SK-N-SH (cell line): ENCODE measurements around the gene PHLDB2. TPM values are rescaled to one million over a fixed set of nuclear protein-coding genes. Genes with fewer than 3 reads are reported as not detected.

Experiments used
- CTCF ChIA-PET: fragments of 300-600, 350-600 bp; formaldehyde crosslinking; extraction: SDS; loops from one replicate; lab custom pipeline; 2021; lab: Yijun Ruan, JAX
- POLR2A ChIA-PET: fragments of 350-600 bp; sonication (Branson Sonifier 250); formaldehyde crosslinking; extraction: SDS; loops from one replicate; lab custom pipeline; 2020; ENCODE audit warnings: antibody characterized with exemption, inconsistent platforms; lab: Yijun Ruan, JAX
- DNase-seq: peaks from one replicate; pipeline ENCODE4 v3.0.0; 2012
- H2AFZ ChIP-seq: fragments of 200-600 bp; sonication (generic); 2 replicates; pipeline ENCODE4 v1.8.1; 2016; ENCODE audit warnings: antibody characterized with exemption, mild to moderate bottlenecking, low read depth
- H3F3A ChIP-seq: fragments of 200-600 bp; sonication (generic); replicated peaks from 2 replicates; pipeline ENCODE3; 2016; ENCODE audit warnings: antibody characterized with exemption, mild to moderate bottlenecking; ENCODE audit not compliant: insufficient read depth
- H3K27ac ChIP-seq, 2 experiments: fragments of 200-500 bp in 1 of 2; fragments of 200-600 bp in 1 of 2; sonication (Bioruptor generic) in 1 of 2; sonication (generic), shearing (Covaris generic) in 1 of 2; 2 replicates each; pipeline versions ENCODE4 v1.5.1 to v1.6.1; 2014 to 2016; ENCODE audit warnings: low read depth in 2 of 2, inconsistent platforms in 1 of 2, low read length in 1 of 2, mild to moderate bottlenecking in 1 of 2, mixed read lengths in 1 of 2
- H3K27me3 ChIP-seq: fragments of 200-600 bp; sonication (generic), shearing (Covaris generic); 2 replicates; pipeline ENCODE4 v1.6.1; 2016; ENCODE audit warnings: mixed run types; ENCODE audit not compliant: insufficient read depth
- H3K36me3 ChIP-seq, 2 experiments: fragments of 200-500 bp in 1 of 2; fragments of 200-600 bp in 1 of 2; sonication (Bioruptor generic) in 1 of 2; sonication (generic) in 1 of 2; replicated peaks in 1 of 2; 2 replicates each; pipeline versions ENCODE3 to v1.5.1; 2014 to 2016; ENCODE audit warnings: low read length in 1 of 2, mild to moderate bottlenecking in 1 of 2; ENCODE audit not compliant: insufficient read depth in 2 of 2, control insufficient read depth in 1 of 2
- H3K4me1 ChIP-seq, 2 experiments: fragments of 200-500 bp in 1 of 2; fragments of 200-600 bp in 1 of 2; sonication (Bioruptor generic) in 1 of 2; sonication (generic), shearing (Covaris generic) in 1 of 2; 2 replicates each; pipeline versions ENCODE4 v1.5.1 to v1.6.1; 2014 to 2016; ENCODE audit warnings: low read depth in 1 of 2, low read length in 1 of 2, mixed run types in 1 of 2; ENCODE audit not compliant: insufficient read depth in 2 of 2, control insufficient read depth in 1 of 2
- H3K4me2 ChIP-seq: fragments of 200-600 bp; sonication (generic), shearing (Covaris generic); 2 replicates; pipeline ENCODE4 v1.6.1; 2017; ENCODE audit warnings: mixed run types
- H3K4me3 ChIP-seq, 2 experiments: fragments of 200-500 bp in 1 of 2; fragments of 200-600 bp in 1 of 2; sonication (Bioruptor generic) in 1 of 2; sonication (generic), shearing (Covaris generic) in 1 of 2; 2 replicates each; pipeline versions ENCODE4 v1.5.1 to v1.8.1; 2014 to 2016; ENCODE audit warnings: low read depth in 2 of 2, inconsistent platforms in 1 of 2, low read length in 1 of 2, mild to moderate bottlenecking in 1 of 2, mixed read lengths in 1 of 2, moderate library complexity in 1 of 2
- H3K79me2 ChIP-seq: fragments of 200-600 bp; sonication (generic); 2 replicates; pipeline ENCODE4 v1.8.1; 2017; ENCODE audit warnings: mild to moderate bottlenecking; ENCODE audit not compliant: insufficient read depth
- H3K9ac ChIP-seq: fragments of 200-600 bp; sonication (generic); 2 replicates; pipeline ENCODE4 v1.6.1; 2017; ENCODE audit warnings: mixed run types
- H3K9me2 ChIP-seq: fragments of 200-600 bp; sonication (generic); 2 replicates; pipeline ENCODE4 v1.6.1; 2017; ENCODE audit warnings: mixed run types
- H3K9me3 ChIP-seq: fragments of 200-600 bp; sonication (generic); 2 replicates; pipeline ENCODE4 v1.6.1; 2017; ENCODE audit warnings: mixed run types, mild to moderate bottlenecking, moderate library complexity
- H4K20me1 ChIP-seq: fragments of 200-600 bp; sonication (generic); 2 replicates; pipeline ENCODE4 v1.6.1; 2017; ENCODE audit warnings: mild to moderate bottlenecking, mixed run types; ENCODE audit not compliant: insufficient read depth
- CHD2 ChIP-seq: fragments of 150-350 bp; IDR thresholded peaks from 2 replicates; pipeline ENCODE4 v1.6.1; 2018; ENCODE audit warnings: low read length; ENCODE audit not compliant: partially characterized antibody
- EZH2phosphoT487 ChIP-seq: fragments of 200-600 bp; sonication (generic); IDR thresholded peaks from 2 replicates; pipeline ENCODE4 v1.6.1; 2017; ENCODE audit warnings: low read depth, mixed run types, mild to moderate bottlenecking, antibody characterized with exemption, moderate library complexity, borderline replicate concordance
- FOXM1 ChIP-seq: IDR thresholded peaks from 2 replicates; pipeline ENCODE4 v1.4.0; 2012; ENCODE audit warnings: low read depth, mild to moderate bottlenecking
- GABPA ChIP-seq: IDR thresholded peaks from 2 replicates; pipeline ENCODE4 v1.4.0; 2012; ENCODE audit warnings: low read depth, mild to moderate bottlenecking
- JUND ChIP-seq: IDR thresholded peaks from 2 replicates; pipeline ENCODE4 v1.4.0; 2012
- MEF2A ChIP-seq: IDR thresholded peaks from 2 replicates; pipeline ENCODE4 v1.4.0; 2012; ENCODE audit warnings: low read depth, borderline replicate concordance
- NFIC ChIP-seq: IDR thresholded peaks from 2 replicates; pipeline ENCODE4 v1.4.0; 2012; ENCODE audit warnings: borderline replicate concordance
- NRF1 ChIP-seq: IDR thresholded peaks from 2 replicates; pipeline ENCODE4 v1.6.1; 2012; ENCODE audit warnings: low read depth, mild to moderate bottlenecking, low read length
- POLR2AphosphoS5 ChIP-seq: IDR thresholded peaks from 2 replicates; pipeline ENCODE4 v1.6.1; 2012; ENCODE audit warnings: low read depth, low read length
- RAD21 ChIP-seq: IDR thresholded peaks from 2 replicates; pipeline ENCODE4 v1.6.1; 2012; ENCODE audit warnings: mild to moderate bottlenecking, low read length
- RCOR1 ChIP-seq: fragments of 150-350 bp; IDR thresholded peaks from 2 replicates; pipeline ENCODE4 v1.6.1; 2017; ENCODE audit warnings: antibody characterized with exemption, low read length
- RFX5 ChIP-seq: IDR thresholded peaks from 2 replicates; pipeline ENCODE4 v1.6.1; 2012; ENCODE audit warnings: mild to moderate bottlenecking, improper control_type of control experiment, low read length
- RXRA ChIP-seq: IDR thresholded peaks from 2 replicates; pipeline ENCODE4 v1.4.0; 2012; ENCODE audit warnings: low read depth, mild to moderate bottlenecking, borderline replicate concordance
- TAF1 ChIP-seq: IDR thresholded peaks from 2 replicates; pipeline ENCODE4 v1.6.1; 2012; ENCODE audit warnings: low read depth, mild to moderate bottlenecking, low read length, moderate library complexity, borderline replicate concordance
- USF1 ChIP-seq: IDR thresholded peaks from 2 replicates; pipeline ENCODE4 v1.4.0; 2012; ENCODE audit warnings: low read depth, borderline replicate concordance
- USF2 ChIP-seq: fragments of 150-350 bp; IDR thresholded peaks from 2 replicates; pipeline ENCODE4 v1.6.1; 2017; ENCODE audit warnings: antibody characterized with exemption, low read length, low read depth, borderline replicate concordance
- YY1 ChIP-seq: IDR thresholded peaks from 2 replicates; pipeline ENCODE4 v1.4.0; 2012; ENCODE audit warnings: low read depth, mild to moderate bottlenecking
- WGBS: methylation state at CpG from one replicate; pipeline ENCODE4 v1.1.6; 2017; ENCODE audit warnings: low lambda C conversion rate; 5-methylcytosine and 5-hydroxymethylcytosine counted together
- polyA plus RNA-seq, 3 experiments: library from polyadenylated mRNA; depleted of rRNA; stranded (reverse); fragments of >200 nt; gene quantifications; 2 replicates each; pipeline ENCODE4 v1.2.3, GENCODE V29; 2012
- TF ChIP-seq, protein P1 (sequence below): fragments of 200-600 bp; sonication (generic); IDR thresholded peaks from 2 replicates; pipeline ENCODE4 v1.6.1; 2017; ENCODE audit warnings: antibody characterized with exemption, mild to moderate bottlenecking, moderate library complexity
- TF ChIP-seq, protein P2 (sequence below): fragments of 150-350 bp; IDR thresholded peaks from 2 replicates; pipeline ENCODE4 v1.6.1; 2016; ENCODE audit warnings: mild to moderate bottlenecking, low read depth, low read length
- TF ChIP-seq, protein P3 (sequence below): IDR thresholded peaks from 2 replicates; pipeline ENCODE4 v1.6.1; 2012; ENCODE audit warnings: mild to moderate bottlenecking, low read depth, low read length, moderate library complexity

The PHLDB2 gene
- polyA plus RNA-seq, 1 of the 3 experiments (the other 2 are of a cell fraction) = 18.0 TPM

- TF ChIP-seq RFX5 (no peak), NRF1 (no peak), GABPA (no peak), TAF1 (no peak), FOXM1 (no peak), USF2 (no peak), NFIC (no peak), RCOR1 (no peak), RAD21 (no peak)
Observed at GRCh38 chr3:111871809-111872623, 13.0 kb downstream of the PHLDB2 start (continued).

- Histone ChIP-seq H3K4me1 (peaks cover 2 to 22% of the 10 kb centered on the region in 2 experiments; a peak in 3 of 4 replicates), H3K27ac (peak overlapping the region in 1 of 2 experiments; percentile 76; a peak in 1 of 4 replicates), H3K36me3 (peaks cover 0 to 16% of the 10 kb centered on the region in 2 experiments), H3K27me3 (no peaks in the 10 kb centered on the region), H3K9me3 (no peaks in the 10 kb centered on the region), H4K20me1 (no peaks in the 10 kb centered on the region), H3K9ac (no peak overlapping the region), H3K79me2 (peaks cover 100% of the 10 kb centered on the region), H2AFZ (no peak overlapping the region), H3K4me3 (no peak overlapping the region), H3K4me2 (no peak overlapping the region), H3K9me2 (no peaks in the 10 kb centered on the region), H3F3A (peaks cover 26% of the 10 kb centered on the region)
- DNase-seq = no peak
- WGBS = 76% methylated on average over 2 of the region's 2 CpGs
- POLR2A ChIA-PET = no interaction called here
- CTCF ChIA-PET = interaction anchor here (0.8 kb wide), 1 partner anchor 9 kb away, joined by 3 read pairs; no protein-coding TSS in a partner anchor
- TF ChIP-seq CHD2 = no peak
- TF ChIP-seq, protein P1, sequence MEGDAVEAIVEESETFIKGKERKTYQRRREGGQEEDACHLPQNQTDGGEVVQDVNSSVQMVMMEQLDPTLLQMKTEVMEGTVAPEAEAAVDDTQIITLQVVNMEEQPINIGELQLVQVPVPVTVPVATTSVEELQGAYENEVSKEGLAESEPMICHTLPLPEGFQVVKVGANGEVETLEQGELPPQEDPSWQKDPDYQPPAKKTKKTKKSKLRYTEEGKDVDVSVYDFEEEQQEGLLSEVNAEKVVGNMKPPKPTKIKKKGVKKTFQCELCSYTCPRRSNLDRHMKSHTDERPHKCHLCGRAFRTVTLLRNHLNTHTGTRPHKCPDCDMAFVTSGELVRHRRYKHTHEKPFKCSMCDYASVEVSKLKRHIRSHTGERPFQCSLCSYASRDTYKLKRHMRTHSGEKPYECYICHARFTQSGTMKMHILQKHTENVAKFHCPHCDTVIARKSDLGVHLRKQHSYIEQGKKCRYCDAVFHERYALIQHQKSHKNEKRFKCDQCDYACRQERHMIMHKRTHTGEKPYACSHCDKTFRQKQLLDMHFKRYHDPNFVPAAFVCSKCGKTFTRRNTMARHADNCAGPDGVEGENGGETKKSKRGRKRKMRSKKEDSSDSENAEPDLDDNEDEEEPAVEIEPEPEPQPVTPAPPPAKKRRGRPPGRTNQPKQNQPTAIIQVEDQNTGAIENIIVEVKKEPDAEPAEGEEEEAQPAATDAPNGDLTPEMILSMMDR = no peak
- no peak for TF ChIP-seq RXRA
- no peak for TF ChIP-seq JUND
- no peak for TF ChIP-seq EZH2phosphoT487
- TF ChIP-seq NFIC = no peak
- TF ChIP-seq YY1 = no peak
- TF ChIP-seq MEF2A = no peak
- TF ChIP-seq, protein P2, sequence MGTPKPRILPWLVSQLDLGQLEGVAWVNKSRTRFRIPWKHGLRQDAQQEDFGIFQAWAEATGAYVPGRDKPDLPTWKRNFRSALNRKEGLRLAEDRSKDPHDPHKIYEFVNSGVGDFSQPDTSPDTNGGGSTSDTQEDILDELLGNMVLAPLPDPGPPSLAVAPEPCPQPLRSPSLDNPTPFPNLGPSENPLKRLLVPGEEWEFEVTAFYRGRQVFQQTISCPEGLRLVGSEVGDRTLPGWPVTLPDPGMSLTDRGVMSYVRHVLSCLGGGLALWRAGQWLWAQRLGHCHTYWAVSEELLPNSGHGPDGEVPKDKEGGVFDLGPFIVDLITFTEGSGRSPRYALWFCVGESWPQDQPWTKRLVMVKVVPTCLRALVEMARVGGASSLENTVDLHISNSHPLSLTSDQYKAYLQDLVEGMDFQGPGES = no peak
- TF ChIP-seq, protein P3, sequence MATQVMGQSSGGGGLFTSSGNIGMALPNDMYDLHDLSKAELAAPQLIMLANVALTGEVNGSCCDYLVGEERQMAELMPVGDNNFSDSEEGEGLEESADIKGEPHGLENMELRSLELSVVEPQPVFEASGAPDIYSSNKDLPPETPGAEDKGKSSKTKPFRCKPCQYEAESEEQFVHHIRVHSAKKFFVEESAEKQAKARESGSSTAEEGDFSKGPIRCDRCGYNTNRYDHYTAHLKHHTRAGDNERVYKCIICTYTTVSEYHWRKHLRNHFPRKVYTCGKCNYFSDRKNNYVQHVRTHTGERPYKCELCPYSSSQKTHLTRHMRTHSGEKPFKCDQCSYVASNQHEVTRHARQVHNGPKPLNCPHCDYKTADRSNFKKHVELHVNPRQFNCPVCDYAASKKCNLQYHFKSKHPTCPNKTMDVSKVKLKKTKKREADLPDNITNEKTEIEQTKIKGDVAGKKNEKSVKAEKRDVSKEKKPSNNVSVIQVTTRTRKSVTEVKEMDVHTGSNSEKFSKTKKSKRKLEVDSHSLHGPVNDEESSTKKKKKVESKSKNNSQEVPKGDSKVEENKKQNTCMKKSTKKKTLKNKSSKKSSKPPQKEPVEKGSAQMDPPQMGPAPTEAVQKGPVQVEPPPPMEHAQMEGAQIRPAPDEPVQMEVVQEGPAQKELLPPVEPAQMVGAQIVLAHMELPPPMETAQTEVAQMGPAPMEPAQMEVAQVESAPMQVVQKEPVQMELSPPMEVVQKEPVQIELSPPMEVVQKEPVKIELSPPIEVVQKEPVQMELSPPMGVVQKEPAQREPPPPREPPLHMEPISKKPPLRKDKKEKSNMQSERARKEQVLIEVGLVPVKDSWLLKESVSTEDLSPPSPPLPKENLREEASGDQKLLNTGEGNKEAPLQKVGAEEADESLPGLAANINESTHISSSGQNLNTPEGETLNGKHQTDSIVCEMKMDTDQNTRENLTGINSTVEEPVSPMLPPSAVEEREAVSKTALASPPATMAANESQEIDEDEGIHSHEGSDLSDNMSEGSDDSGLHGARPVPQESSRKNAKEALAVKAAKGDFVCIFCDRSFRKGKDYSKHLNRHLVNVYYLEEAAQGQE = no peak
- no peak for TF ChIP-seq USF1
- no peak for TF ChIP-seq POLR2AphosphoS5
- TF ChIP-seq TAF1 = no peak
- TF ChIP-seq RCOR1 = no peak
Observed at GRCh38 chr3:111872979-111873378, 13.9 kb downstream of the PHLDB2 start.
